GM12874 (cell line): ENCODE measurements around the gene JADE3.

Experiments
- TF ChIP-seq, protein P1 (sequence below): IDR thresholded peaks from 2 replicates; pipeline ENCODE4 v1.5.1; 2011; ENCODE audit warnings: low read depth, mild to moderate bottlenecking, control low read depth, low read length, moderate library complexity; ENCODE audit not compliant: insufficient read depth

The JADE3 gene

DNA sequence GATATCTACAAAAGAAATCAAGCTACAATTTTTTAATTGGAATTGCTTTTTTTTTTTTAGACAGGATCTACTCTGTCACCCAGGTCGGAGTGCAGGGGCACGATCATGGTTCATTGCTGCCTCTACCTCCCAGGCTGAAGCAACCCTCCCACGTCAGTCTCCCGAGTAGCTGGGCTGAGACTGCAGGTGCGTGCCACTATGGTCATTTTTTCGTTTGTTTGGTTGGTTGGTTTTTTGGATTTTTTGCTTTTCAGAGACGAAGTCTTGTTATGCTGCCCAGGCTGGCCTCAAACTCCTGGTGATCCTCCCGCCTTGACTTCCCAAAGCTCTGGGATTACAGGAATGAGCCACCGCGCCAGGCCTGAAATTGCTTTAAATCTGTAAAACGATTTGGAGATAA lies 181.6 kb downstream of the JADE3 start:
- TF ChIP-seq, protein P1, sequence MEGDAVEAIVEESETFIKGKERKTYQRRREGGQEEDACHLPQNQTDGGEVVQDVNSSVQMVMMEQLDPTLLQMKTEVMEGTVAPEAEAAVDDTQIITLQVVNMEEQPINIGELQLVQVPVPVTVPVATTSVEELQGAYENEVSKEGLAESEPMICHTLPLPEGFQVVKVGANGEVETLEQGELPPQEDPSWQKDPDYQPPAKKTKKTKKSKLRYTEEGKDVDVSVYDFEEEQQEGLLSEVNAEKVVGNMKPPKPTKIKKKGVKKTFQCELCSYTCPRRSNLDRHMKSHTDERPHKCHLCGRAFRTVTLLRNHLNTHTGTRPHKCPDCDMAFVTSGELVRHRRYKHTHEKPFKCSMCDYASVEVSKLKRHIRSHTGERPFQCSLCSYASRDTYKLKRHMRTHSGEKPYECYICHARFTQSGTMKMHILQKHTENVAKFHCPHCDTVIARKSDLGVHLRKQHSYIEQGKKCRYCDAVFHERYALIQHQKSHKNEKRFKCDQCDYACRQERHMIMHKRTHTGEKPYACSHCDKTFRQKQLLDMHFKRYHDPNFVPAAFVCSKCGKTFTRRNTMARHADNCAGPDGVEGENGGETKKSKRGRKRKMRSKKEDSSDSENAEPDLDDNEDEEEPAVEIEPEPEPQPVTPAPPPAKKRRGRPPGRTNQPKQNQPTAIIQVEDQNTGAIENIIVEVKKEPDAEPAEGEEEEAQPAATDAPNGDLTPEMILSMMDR = no peak

DNA sequence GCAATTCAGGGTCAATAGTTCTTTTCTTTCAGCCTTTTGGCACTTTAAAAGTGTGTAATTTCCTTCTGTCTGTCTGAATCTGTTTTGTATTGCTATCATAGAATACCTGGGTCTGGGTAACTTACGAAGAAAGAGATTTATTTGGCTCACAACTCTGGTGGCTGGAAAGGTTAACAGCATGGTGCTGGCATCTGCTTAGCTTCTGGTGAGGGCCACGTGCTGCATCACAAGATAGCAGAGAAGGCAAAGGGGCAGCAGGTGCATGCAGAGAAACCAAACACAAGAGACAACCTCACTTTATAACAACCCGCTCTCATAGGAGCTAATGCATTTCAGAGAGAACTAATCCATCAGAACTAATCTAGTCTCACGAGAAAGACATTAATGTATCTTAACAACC lies 184.8 kb downstream of the JADE3 start:
- TF ChIP-seq, protein P1 = no peak

DNA sequence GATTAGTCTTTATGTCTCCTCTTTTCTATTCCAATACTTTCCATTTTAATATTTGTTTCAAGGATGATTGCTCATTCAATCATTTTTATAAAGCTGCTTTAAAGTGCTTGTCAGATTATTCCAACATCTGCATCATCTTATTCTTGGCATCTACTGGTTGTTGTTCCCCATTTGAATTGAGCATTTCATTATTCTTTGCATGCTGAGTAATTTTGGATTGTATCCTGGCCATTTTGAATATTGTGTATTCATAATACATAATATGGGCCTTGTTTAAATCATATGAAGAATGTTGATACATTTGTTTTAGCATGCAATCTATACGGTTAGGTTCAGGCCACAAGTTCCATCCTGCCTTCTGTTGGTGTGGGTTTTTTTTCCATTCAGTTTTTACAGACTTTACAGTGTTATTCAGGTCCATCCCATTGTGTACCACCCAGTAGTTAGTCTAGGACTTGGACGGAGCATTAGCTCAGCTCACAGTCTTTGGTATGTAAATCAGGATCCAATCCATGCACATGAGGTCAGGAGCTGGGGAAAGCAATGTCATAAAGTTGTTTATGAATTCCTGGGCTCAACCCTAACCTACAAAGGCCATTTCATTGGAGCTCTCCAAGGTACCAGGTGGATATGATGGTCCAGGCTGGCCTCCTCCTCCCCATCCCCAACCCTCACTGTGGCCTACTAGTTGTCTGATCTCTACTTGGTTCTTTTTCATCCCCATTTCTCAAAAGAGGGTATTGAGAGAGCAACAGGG lies 186.3 kb downstream of the JADE3 start:
- TF ChIP-seq, protein P1 = no peak

DNA sequence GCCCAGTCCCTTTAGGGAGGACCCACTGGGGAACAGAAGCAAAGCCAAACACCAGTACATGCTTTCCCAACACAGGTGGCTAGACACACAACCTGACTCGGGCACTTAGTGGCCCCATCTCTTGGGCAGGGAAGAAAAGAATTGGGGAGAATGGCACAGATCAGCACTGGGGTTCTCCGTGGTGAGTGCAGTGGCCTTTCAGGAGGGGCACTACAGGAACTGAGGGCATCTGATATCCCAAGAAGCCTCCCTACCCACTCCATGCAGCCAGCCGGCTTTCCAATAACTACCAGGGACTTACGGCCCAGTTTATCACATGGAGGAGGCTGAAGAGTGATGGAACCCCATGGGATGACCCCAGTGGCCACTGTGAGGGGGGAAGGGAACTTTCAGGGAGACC lies 189.0 kb downstream of the JADE3 start:
- TF ChIP-seq, protein P1 = no peak
